NCI-H2107 treated with DMSO at 0.1 percent for 48 hours (cell line): ENCODE measurements around the gene CCDC3.
"Not testable (repeated sequence)": the region's sequence is repeated elsewhere in the genome, so short reads cannot be mapped to it uniquely, and the experiment has no call there.

Experiments
- DNase-seq: peaks from one replicate; lab custom pipeline; 2025; ENCODE audit not compliant: unreplicated experiment; lab: John Stamatoyannopoulos, UW

Gene CCDC3

DNA sequence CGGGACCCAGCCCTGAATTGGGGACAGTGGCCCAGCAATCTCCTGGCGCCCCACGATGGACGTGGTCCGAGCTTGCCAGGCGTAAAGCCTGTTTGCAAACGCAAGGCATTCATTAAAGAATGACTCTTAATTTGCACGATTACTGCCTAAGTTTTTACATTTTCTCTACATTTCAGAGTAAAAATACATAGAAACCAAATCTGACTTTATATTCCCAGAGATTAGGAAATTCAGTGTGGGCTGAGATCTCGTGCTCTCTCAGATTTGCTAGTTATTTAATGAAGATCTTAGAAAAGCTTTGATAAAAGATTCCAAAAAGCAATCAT lies 337 bp upstream of the CCDC3 start:
- no peak for DNase-seq

DNA sequence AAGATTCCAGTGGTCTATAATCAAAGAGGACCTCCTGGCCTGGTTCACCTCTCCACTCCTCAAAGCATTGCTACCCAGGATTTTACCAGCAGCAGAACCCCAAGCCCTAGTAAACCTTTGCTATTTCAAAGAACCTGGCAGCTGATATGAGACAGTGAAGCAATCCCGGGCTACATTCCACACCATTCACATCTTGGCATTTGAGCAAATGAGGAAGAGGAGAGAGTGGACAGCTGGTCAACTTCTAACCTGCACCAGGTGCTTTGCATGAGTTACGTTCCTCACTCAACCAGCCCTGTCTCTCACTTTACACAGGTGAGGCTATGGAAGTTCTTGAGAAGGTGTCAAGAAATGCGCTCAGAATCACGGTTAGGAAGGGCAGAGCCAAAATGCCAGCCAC lies 1.1 kb downstream of the CCDC3 start:
- DNase-seq, result no peak

DNA sequence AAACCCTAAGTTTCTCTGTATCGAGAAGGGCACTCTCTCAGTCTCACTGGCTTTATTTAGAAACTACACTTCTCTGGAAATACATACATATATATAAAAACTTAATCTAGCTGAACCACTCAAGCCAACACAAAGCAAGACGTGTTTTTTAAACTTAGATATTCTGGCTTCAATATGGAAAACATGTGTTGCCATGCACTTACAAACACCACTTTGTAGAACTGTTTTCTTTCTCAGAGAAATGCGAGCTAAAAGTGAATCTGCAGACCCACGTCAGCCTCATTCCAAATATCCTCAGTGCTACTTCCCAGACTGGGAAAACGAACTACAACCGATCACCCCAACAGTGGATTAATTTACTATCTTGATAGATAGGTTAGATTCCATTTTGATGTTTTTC lies 1.7 kb downstream of the CCDC3 start:
- no peak for DNase-seq

DNA sequence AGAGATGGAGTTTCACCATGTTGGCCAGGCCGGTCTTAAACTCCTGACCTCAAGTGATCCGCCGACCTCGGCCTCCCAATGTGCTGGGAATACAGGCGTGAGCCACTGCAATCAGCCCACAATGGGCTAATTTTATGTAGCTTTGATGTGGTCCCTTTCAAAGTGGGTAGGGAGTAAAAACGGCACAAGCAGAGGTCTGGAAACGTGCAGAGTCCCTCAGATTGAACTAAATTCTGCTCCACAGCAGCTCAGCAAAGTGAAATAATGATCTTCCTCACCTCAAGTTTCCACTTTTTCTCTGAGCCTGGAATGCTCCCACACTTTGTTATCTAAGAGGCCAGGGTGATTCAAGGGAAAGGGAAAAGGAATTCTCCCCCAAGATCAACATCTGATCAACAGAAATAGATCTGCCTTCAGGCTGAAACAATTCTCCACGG lies 6.1 kb downstream of the CCDC3 start:
- DNase-seq, result no peak

DNA sequence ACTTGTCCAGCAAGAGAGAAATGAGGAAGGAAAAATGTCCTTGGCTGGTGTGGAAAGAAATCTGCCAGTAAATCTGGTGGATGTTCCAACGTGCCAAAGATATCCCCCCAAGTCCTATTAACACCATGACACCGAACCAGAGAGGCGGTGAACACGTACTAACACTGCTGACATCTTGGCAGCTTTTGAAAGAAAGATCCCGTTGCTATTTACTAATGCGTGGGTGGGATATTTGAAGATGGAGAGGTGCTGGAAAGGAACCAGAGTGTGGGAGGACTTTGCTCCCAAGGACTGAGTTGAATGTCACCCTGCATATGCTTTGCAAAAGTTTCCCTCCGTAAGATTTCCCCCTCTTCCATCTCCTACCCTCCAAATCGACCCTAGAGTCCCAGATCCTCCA lies 7.9 kb downstream of the CCDC3 start:
- no peak for DNase-seq

DNA sequence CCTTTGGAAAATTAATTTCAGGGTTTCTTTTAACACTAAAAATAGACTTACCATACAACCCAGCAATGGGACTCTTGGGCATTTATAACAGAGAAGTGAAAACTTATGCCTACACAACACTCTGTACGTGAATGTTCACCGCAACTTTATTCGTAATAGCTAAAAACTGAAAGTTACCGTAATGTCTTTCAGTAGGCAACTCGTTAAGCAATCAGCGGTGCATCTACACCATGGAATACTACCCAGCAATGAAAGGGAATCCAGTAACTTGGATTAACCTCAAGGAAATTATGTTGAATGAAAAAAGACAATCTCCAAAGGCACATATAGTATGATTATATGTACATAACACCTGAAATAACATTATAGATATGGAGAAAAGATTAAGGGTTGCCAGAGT lies 16.2 kb downstream of the CCDC3 start:
- DNase-seq, result no peak

DNA sequence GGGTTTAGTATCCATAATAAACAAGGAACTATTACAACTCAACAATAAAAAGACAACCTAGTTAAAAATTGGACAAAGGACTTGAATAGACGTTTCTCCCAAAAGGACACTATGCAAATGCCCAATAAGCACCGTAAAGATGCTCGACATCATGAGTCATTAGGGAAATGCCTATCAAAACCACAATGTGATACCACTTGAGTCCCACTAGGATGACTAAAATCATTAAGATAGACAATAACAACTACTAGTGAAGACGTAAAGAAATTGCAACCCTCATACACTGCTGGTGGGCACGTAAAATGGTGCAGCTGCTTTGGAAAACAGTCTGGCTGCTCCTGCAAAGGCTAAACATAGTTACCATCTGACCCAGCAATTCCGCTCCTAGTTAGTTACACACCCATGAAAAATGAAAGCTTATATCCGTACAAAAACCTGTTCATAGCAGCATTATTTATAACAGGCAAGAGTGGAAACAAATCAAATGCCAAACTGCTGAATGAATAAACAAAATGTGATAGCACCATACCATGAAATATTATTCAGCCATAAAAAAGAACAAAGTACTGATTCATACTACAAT lies 17.3 kb downstream of the CCDC3 start:
- no peak for DNase-seq

DNA sequence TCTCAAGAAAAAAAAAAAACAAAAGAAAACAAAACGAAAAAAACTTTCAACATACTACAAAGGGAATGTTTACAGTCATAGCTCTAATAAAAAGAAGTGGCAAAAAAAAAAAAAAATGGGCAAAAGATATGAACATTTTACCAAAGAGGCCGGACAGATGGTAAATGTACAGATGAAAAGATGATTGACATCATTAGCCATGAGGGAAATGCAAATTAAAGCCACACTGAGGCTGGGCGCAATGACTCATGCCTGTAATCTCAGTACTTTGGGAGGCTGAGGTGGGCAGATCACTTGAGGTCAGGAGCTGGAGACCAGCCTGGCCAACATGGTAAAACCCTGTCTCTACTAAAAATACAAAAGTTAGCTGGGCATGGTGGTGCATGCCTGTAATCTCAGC lies 17.9 kb downstream of the CCDC3 start:
- not testable (repeated sequence) for DNase-seq

DNA sequence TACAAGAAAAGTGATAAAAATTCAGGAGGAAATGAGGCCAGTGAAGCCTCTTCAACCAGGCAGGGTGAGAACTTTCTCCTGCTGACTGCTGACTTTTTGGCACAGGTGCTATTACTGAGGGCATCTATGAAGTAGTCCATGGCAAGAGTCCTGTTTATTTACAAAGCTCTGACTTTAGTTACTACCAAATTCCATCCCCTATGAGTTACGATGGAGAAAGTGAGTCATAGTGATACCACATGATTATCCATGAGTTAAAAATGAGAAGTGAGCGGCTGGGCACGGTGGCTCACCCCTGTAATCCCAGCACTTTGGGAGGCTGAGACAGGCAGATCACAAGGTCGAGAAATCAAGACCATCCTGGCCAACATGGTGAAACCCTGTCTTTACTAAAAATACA lies 19.9 kb downstream of the CCDC3 start:
- no peak for DNase-seq

DNA sequence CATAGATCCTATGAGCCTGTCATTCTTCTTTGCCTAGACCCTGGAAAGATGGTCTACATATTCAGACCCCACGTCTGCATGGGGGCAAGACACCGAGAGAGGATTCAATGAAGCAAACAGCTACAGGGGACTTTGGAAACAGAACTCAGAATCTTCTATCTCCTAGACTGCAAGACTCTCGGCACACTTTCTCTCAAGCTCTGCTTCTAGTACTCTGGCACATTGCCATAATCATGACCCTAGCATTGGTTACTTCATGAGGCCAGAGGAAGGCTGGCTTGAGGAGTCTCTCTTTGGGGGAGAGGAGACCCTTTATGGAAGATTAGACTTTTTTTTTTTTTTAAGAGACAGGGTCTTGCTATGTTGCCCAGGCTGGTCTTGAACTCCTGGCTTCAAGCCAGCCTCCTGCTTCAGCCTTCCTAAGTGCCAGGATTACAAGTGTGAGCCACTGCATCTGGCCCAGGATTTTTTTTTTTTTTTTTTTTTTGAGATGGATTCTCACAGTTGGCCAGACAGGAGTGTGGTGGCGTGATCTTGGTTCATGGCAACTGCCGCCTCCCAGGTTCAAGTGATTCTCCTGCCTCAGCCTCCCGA lies 20.7 kb downstream of the CCDC3 start:
- no peak for DNase-seq

DNA sequence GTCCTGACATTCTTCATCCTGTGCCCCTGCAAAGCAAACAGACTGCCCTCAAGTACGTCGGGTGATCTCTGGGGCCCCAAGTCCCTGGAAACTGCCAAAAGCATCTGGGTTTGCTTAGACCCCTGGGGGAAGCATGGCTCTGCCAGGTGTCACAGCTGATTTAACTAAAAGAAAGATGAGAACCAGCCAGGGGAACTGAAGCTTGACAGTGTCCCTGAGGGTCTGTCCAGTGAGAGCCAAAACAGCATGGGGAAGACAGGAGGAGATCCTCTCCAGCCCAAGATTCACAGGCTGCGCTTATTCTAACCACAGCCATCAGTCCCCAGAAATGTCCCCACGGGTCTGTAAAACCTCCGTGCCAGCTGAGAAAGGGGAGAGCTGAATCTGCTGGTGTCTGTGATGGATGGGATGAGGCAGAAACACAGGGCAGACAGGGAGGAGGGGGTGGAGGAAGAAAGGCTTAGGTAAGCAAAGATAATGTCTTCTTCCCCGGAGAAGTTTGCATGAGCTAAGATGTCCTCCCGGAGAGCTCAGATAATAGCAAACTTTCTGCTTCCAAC lies 21.3 kb downstream of the CCDC3 start:
- no peak for DNase-seq

DNA sequence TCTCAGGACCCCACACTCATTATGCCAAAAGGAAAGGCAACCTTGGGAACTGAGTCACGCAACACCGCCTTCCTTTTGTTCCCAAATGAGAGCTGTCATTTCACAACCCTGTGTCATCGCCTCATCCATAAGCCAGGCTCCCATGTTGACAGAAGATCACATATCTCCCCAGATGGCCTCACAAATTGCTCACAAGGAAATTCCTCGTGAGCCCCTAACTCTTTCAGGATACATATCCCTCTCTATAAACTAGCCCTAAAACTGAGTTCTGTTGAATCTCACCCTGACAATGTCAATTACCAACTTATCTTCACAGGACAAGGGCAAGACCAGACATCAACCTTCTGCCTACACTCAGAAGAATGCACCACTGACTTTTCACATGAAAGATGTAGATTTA lies 22.6 kb downstream of the CCDC3 start:
- DNase-seq, result no peak

DNA sequence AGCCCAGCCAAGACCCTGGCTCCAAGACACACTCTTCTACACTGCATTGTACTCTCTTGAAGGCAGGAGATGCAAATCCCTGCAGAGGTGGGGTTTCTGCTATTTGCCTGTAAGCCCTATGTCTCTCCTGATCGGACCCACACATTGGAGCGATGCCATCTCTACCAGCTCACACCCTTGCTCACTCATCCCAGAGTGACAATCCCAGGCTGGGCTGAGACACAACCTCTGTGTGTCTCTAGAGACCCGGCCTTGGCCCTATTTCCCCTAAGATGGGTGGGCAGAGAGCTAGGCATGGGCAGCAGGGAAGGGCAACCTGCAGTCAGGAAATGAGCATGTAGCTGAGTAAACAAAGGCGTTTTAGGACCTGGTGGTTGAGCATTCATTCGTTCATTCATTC lies 25.6 kb downstream of the CCDC3 start:
- no peak for DNase-seq

DNA sequence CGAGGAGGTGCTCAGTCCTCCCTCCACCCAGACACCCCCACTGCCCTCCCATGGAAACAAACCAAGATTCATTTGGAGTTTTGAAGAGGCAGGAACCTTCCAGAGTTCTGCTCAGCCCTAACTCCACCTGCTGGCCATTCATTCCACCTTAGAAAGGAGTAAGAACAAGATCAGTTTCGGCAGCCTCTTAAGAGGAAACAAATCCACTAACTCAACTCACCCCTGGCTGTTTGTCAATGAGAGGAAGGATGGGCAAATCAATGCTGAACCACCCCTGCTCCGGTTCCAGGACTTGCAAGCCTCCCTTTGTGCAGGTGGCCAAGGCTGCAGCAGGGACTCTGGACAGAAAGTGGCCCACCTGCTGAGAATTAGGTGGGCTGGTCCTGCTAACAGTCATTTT lies 26.2 kb downstream of the CCDC3 start:
- DNase-seq, result peak; percentile 20

DNA sequence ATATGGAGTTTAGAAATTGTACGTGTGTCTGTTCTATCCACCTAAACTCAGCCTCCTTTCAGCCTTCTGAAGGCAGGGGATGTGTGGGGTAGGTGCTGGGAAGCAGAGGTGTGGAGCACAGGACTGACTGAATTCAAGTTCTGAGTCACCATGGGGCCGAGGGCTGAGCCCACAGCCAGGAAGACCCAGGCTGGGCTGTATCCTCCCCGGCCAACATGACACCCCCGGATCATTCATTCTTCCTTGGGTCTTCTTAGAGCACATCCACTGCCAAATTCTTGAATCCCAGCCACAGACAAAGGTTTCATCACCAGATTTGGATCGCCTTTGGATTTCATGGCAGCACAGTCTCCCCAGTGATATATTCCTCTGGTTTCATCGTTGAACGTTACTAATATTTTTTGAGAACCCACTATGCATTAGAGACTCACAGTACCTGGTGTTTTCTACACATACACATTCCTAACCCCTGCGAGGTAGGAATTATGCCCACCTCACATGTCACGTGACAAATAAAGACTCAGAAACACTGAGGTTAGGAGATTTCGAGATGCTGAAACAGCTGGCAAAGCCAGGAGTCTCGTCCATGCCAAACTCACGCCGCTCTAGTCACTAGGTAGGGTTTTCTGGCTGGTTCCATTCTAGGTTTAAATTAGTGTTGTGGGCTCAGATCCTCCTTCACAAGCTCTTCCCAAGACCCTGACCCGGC lies 26.9 kb downstream of the CCDC3 start:
- DNase-seq, result no peak

DNA sequence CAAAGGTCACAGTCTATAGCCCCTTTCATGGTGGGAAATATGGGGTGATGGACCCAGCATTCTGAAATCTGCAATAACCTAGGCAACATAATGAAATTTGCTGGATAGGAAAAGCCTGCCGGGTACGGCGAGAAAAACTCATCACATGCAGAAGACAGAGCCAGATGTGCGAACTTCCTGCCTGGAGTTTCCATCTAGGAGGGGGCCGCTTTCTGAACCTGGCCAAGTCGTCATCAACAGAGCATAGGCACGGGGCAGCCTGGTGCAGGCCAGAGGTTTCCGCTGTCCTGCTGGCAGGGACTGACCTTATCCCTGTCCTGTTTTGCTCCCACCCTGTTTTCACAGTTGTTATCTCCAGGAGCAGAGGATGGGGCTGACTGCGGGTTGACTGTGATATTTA lies 27.4 kb downstream of the CCDC3 start:
- DNase-seq, result no peak

DNA sequence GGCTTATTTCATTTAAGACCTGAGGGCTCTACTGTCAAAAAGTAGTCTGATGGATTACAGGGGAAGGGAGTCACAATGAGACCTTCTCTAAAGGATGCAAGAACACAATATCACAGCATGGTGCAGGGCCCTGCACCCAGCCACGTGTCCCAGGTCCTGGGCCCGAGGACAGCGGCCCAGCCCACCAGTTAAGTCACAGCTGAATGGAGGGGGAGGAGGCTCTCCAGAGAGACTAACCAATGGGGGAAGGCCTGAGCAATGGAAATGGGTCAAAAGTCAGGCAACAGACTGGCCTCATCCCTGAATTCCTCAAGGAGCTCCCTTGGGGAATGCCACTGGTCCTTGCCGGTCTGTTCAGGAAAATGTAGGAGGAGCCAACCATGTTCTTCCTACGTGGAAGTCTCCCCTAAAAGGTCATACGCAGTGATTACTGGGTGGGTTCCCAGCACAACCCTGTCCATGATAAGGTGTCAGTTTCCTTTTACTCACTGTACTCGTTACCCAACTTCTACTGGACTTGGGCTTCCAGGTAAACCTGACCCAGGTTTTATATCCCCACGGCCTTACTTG lies 28.3 kb downstream of the CCDC3 start:
- no peak for DNase-seq

DNA sequence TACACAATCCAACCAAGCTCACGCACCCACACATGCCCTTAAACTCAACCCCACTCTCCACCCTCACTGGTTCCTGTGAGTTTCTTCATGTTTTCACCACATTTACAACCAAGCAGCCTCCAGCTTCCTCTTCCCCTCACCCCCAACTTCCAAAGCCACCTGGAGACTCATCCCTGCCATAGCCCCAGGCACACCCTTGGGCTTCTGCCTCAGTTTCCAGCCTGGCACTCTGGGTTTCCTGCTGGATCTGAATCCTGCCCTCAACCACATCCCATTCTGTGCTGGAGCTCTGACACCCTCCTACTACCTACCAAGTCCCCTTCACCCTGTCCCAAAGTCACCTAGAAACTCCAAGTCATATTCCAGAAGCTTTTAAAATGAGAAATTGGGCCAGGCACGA lies 29.4 kb downstream of the CCDC3 start:
- no peak for DNase-seq

DNA sequence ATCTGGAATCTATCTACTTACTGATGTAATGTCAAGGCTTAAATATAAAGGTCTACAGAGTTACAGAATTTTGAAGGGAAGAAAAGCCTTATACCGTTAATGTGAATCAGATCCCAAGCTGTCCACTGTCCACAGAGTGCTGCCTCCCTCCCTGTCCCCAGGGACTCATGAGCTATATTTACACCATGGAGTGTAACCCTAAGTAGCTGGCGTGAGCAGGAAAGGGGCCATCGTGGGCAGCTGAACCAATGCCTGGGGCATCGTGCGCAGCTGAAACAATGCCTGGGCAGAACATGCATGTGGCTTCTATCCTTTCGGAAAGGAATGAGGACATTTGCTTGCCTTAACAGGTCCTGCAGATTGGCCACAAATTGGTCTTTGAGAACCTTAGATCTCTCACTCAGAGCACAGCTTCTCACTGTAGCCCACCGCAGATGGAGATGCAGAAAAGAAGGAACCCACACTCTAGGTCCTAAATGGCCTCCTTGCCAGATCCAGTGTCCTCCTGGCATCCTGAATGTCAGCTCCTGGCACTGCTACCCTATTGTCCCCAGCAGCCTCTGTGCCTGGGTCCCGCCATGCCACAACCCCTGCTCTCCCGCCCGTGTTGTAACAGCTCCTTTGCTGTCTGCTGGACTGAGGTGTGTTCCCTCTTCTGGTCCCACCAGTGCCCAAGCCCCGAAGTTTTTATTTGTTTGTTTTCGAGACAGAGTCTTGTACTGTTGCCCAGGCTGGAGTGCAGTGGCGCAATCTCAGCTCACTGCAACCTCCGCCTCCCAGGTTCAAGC lies 30.3 kb downstream of the CCDC3 start:
- DNase-seq, result no peak

DNA sequence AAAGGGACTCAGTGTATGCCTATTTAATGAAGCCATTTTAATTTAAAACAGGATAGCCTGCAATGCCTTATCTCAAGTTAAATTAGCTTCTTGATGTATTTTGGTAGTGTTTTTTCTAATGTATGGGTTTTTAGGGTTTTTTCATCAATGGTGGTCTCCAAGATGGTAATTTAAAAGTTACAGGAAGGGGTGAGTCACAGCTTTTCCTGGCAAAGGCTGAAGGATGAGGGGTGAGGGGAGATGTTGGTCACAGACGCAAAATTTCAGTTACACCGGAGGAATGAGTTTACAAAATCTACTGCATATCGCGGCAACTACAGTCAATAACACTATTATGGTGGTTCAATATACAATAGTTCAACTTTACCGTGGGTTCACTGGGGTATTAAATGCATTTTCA lies 31.6 kb downstream of the CCDC3 start:
- no peak for DNase-seq

DNA sequence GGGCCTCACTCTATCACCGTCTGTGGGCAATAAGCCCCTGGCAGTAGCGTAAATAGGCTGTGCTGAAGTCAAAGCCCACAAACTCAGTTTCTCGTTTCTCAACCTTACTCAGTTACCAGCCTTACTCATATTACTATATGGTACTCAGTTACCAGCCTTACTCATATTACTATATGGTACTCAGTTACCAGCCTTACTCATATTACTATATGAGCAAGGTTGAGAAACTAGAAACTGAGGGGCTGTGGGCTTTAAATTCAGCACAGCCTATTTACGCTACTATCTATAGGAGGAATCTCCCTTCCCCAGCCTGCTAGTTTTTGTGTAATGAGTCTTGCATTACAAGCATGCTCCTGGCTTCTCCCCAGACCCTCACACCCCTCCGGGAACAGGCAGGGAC lies 35.4 kb downstream of the CCDC3 start:
- no peak for DNase-seq
